ENCODE data around the gene KYAT1. TPM values are rescaled to one million over a fixed set of nuclear protein-coding genes. Genes with fewer than 3 reads are reported as not detected.

Gene KYAT1
- total and polyA plus RNA-seq, 4 experiments from 2014 or later = 9.8 to 12.4 (median 11.3) TPM

DNA sequence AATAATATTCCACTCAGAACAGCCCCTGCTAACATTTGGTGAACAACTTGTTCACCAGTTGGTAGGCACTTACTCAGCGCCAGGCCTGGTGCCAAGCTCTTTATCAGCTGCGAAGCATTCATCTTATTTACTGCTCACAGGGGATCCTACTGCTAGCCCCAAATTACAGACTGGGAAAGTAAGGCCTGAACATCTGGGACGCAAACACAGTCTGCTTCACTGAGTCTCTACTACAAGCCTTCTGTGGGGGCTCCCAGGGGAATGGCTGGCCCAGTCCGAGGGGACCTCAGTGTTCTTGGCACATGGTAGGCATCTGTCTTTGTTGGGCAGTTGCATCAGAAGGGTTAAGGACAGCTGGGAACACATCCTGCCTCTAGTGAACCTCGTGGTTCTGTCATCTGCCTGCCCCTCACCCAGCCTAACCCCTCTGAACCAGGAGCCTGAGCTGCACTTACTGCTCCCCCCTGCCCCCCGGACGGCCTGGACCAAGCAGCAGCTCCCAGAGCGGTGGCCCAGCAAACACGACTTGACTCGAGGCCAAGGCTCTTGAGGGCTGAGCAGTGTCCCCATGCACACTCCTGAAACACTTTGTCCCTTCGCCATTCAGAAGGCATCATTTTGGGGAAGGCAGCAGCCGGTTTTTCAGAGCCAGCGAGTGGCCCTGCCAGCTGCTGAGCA, 38.8 kb upstream of the KYAT1 start, which contains the start of gene PHYHD1:
PHYHD1 (plus strand) TSS at position 602 of the 678 bp plus-strand sequence. CDS start 1,342 bp downstream, outside the sequence.
- peak within 1 kb of the TSS in 2 of 7 donors; percentile 23 to 42 for H3K27ac Mint-ChIP-seq
- DNase-seq = no peak
- POLR2A ChIA-PET (ENCODE audit: partially characterized antibody) = interaction anchor here (0.6 to 1.3 kb wide), 2 partner anchors 19 to 38 kb away, joined by 3 to 4 read pairs; no protein-coding TSS in a partner anchor
- H3K4me1 Mint-ChIP-seq = peaks cover 1 to 9% (median 4%) of the 10 kb centered on the region in 4 donors
- no peaks in the 10 kb centered on the region for H3K27me3 Mint-ChIP-seq
- intact Hi-C loops (cut with micrococcal nuclease) = no loop called here
- H3K4me3 Mint-ChIP-seq = peak within 1 kb of the TSS in 1 of 8 donors; percentile 54
- no peaks in the 10 kb centered on the region for H3K27me3 ChIP-seq (ENCODE audit: insufficient read depth, low read length)
- no peak within 1 kb of the TSS for H3K4me3 ChIP-seq (ENCODE audit: low read length in 2 of 2)
- H3K9me3 ChIP-seq (ENCODE audit: control insufficient read depth in 1 of 2, low read length in 2 of 2) = no peaks in the 10 kb centered on the region
- no peaks in the 10 kb centered on the region for H3K9me3 Mint-ChIP-seq
- H3K4me1 ChIP-seq (ENCODE audit: insufficient read depth, low read length) = no peaks in the 10 kb centered on the region
- CTCF ChIA-PET (ENCODE audit: partially characterized antibody) = interaction anchor here (0.7 to 0.9 kb wide), 3 partner anchors 29 to 56 kb away, joined by 3 read pairs; no protein-coding TSS in a partner anchor
- H3K36me3 Mint-ChIP-seq = peaks cover 18 to 23% of the 10 kb centered on the region in 2 donors
- peaks cover 20% of the 10 kb centered on the region for H3K36me3 ChIP-seq (ENCODE audit: insufficient read depth, low read length)
- H3K27ac ChIP-seq (ENCODE audit: low read depth, low read length) = no peak within 1 kb of the TSS

DNA sequence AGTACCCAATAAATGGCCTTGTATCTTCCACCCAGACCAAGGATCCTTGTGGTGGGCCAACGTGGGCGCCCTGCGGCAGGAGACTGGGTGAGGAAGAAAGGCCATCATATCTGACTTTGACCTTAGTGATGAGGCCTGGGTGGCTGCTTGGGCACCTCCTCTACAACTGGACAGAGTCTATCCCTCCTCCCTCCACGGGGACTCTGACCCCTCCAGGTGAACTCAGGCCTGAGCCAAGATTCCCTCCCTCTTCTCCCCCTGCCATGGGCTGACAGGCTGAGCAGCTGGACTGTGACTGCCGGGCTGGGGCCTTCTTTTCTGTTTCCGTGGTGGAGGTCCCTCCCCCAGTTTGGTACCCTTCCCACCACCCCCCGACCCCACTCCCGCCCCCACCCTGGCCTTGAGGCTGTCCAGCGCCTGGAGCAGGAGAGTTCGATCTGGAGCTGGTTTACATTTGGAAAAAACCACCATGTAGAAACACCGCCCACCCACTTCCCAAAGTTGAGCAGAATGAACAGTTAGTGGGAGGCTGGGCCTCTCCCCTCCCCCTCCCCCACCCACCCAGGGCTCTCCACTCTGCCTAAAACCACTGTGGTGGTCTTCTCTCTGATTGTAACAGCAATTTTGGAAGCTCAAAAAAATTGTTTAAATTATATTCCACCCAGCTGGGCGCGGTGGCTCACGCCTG, 37.8 kb upstream of the KYAT1 start:
- intact Hi-C loops (cut with micrococcal nuclease) = no loop called here

DNA sequence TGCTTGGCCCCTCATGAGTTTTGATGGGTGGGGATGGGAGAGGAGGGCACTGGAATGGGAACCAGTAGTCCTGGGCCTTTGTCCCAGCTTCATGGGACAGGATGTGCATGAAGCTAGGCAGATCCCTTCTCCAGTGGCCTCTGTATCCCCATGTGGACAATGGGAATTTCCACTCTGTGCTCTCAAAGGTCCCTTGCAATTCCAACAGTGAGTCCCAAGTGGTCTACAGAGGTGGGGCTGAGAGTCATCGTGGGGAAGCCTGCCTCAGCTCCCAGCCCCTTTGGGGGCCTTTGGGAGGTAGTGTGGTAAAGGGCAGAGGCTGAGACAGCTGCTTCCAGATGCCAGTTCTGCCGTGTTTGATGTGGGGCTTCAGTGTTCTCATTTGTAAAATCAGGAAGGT, 37.2 kb upstream of the KYAT1 start:
- POLR2A ChIA-PET (ENCODE audit: partially characterized antibody) = no interaction called here
- Histone ChIP-seq H3K27ac (ENCODE audit: low read depth, low read length) (no peak overlapping the region), H3K4me1 (ENCODE audit: insufficient read depth, low read length) (peaks cover 11% of the 10 kb centered on the region), H3K27me3 (ENCODE audit: insufficient read depth, low read length) (no peaks in the 10 kb centered on the region), H3K4me3 (ENCODE audit: low read length in 2 of 2) (no peak overlapping the region), H3K9me3 (ENCODE audit: control insufficient read depth in 1 of 2, low read length in 2 of 2) (no peaks in the 10 kb centered on the region), H3K36me3 (ENCODE audit: insufficient read depth, low read length) (peaks cover 20% of the 10 kb centered on the region)
- CTCF ChIA-PET (ENCODE audit: partially characterized antibody) = interaction anchor here (1.0 to 1.3 kb wide), 3 partner anchors 8 to 10 kb away, joined by 4 to 7 read pairs (median 4); no protein-coding TSS in a partner anchor
- intact Hi-C loops (cut with micrococcal nuclease) = no loop called here
- Mint-ChIP-seq H3K9me3 (no peaks in the 10 kb centered on the region), H3K27ac (peak overlapping the region in 2 of 7 donors; percentile 21 to 72), H3K4me3 (no peak overlapping the region), H3K4me1 (peaks cover 0 to 9% (median 4%) of the 10 kb centered on the region in 4 donors), H3K27me3 (no peaks in the 10 kb centered on the region), H3K36me3 (peaks cover 18 to 27% of the 10 kb centered on the region in 2 donors)
- DNase-seq = no peak

More for the DNA sequence above, 37.8 kb upstream of the KYAT1 start:
- CTCF ChIA-PET (ENCODE audit: partially characterized antibody) = interaction anchor here (1.0 to 1.3 kb wide), 3 partner anchors 7 to 11 kb away, joined by 4 to 7 read pairs (median 4); no protein-coding TSS in a partner anchor
- H3K27ac ChIP-seq (ENCODE audit: low read depth, low read length) = no peak overlapping the region
- peaks cover 18 to 27% of the 10 kb centered on the region in 2 donors for H3K36me3 Mint-ChIP-seq
- DNase-seq = no peak
- peaks cover 4% of the 10 kb centered on the region for H3K4me1 ChIP-seq (ENCODE audit: insufficient read depth, low read length)
- no peaks in the 10 kb centered on the region for H3K27me3 ChIP-seq (ENCODE audit: insufficient read depth, low read length)
- H3K27me3 Mint-ChIP-seq = no peaks in the 10 kb centered on the region
- no peaks in the 10 kb centered on the region for H3K9me3 Mint-ChIP-seq
- no peaks in the 10 kb centered on the region for H3K9me3 ChIP-seq (ENCODE audit: control insufficient read depth in 1 of 2, low read length in 2 of 2)
- POLR2A ChIA-PET (ENCODE audit: partially characterized antibody) = interaction anchor here (1.3 kb wide), 1 partner anchor 37 kb away, joined by 4 read pairs; no protein-coding TSS in a partner anchor
- peaks cover 0 to 9% (median 4%) of the 10 kb centered on the region in 4 donors for H3K4me1 Mint-ChIP-seq
- peaks cover 20% of the 10 kb centered on the region for H3K36me3 ChIP-seq (ENCODE audit: insufficient read depth, low read length)
- H3K27ac Mint-ChIP-seq = peak overlapping the region in 2 of 7 donors; percentile 21 to 72
- H3K4me3 ChIP-seq (ENCODE audit: low read length in 2 of 2) = no peak overlapping the region
- no peak overlapping the region for H3K4me3 Mint-ChIP-seq

DNA sequence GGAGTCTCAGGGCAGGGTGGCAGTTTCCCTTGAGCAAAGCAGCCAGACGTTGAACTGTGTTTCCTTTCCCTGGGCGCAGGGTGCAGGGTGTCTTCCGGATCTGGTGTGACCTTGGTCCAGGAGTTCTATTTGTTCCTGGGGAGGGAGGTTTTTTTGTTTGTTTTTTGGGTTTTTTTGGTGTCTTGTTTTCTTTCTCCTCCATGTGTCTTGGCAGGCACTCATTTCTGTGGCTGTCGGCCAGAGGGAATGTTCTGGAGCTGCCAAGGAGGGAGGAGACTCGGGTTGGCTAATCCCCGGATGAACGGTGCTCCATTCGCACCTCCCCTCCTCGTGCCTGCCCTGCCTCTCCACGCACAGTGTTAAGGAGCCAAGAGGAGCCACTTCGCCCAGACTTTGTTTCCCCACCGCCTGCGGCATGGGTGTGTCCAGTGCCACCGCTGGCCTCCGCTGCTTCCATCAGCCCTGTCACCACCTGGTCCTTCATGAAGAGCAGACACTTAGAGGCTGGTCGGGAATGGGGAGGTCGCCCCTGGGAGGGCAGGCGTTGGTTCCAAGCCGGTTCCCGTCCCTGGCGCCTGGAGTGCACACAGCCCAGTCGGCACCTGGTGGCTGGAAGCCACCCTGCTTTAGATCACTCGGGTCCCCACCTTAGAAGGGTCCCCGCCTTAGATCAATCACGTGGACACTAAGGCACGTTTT, 35.5 kb upstream of the KYAT1 start:
- Mint-ChIP-seq H3K9me3 (no peaks in the 10 kb centered on the region), H3K4me3 (no peak overlapping the region), H3K27me3 (no peaks in the 10 kb centered on the region), H3K4me1 (peaks cover 8 to 21% (median 16%) of the 10 kb centered on the region in 4 donors), H3K36me3 (peaks cover 27 to 37% of the 10 kb centered on the region in 2 donors), H3K27ac (peak overlapping the region in 1 of 7 donors; percentile 57)
- Histone ChIP-seq H3K27me3 (ENCODE audit: insufficient read depth, low read length) (no peaks in the 10 kb centered on the region), H3K4me3 (ENCODE audit: low read length in 2 of 2) (no peak overlapping the region), H3K4me1 (ENCODE audit: insufficient read depth, low read length) (peaks cover 27% of the 10 kb centered on the region), H3K36me3 (ENCODE audit: insufficient read depth, low read length) (peaks cover 27% of the 10 kb centered on the region), H3K9me3 (ENCODE audit: control insufficient read depth in 1 of 2, low read length in 2 of 2) (no peaks in the 10 kb centered on the region), H3K27ac (ENCODE audit: low read depth, low read length) (no peak overlapping the region)
- CTCF ChIA-PET (ENCODE audit: partially characterized antibody) = interaction anchor here (0.7 to 4.4 kb wide), 2 partner anchors 11 to 264 kb away, joined by 3 to 20 read pairs; no protein-coding TSS in a partner anchor
- POLR2A ChIA-PET (ENCODE audit: partially characterized antibody) = interaction anchor here (1.3 kb wide), 1 partner anchor 18 kb away, joined by 4 read pairs; no protein-coding TSS in a partner anchor
- intact Hi-C loops (cut with micrococcal nuclease) = no loop called here
- no peak for DNase-seq

DNA sequence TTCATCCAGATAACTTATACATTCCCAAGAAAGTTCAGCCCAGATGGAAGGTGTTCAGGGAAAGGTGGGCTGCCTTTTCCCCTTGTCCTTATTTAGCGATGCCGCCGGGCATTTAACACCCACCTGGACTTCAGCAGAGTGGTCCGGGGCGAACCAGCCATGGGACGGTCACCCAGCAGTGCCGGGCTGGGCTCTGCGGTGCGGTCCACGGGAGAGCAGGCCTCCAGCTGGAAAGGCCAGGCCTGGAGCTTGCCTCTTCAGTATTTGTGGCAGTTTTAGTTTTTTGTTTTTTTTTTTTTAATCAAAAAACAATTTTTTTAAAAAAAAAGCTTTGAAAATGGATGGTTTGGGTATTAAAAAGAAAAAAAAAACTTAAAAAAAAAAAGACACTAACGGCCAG, 35.0 kb upstream of the KYAT1 start:
- Mint-ChIP-seq H3K4me1 (peaks cover 13 to 27% (median 20%) of the 10 kb centered on the region in 4 donors), H3K27me3 (no peaks in the 10 kb centered on the region), H3K36me3 (peaks cover 27 to 37% of the 10 kb centered on the region in 2 donors), H3K27ac (no peak overlapping the region), H3K9me3 (no peaks in the 10 kb centered on the region), H3K4me3 (no peak overlapping the region)
- no peak overlapping the region for H3K27ac ChIP-seq (ENCODE audit: low read depth, low read length)
- no peak overlapping the region for H3K4me3 ChIP-seq (ENCODE audit: low read length in 2 of 2)
- POLR2A ChIA-PET (ENCODE audit: partially characterized antibody) = interaction anchor here (1.3 kb wide), 1 partner anchor 17 kb away, joined by 4 read pairs; no protein-coding TSS in a partner anchor
- CTCF ChIA-PET (ENCODE audit: partially characterized antibody) = interaction anchor here (0.7 to 4.4 kb wide), 2 partner anchors 12 to 264 kb away, joined by 3 to 20 read pairs; no protein-coding TSS in a partner anchor
- intact Hi-C loops (cut with micrococcal nuclease) = no loop called here
- H3K9me3 ChIP-seq (ENCODE audit: control insufficient read depth in 1 of 2, low read length in 2 of 2) = no peaks in the 10 kb centered on the region
- DNase-seq = no peak
- no peaks in the 10 kb centered on the region for H3K27me3 ChIP-seq (ENCODE audit: insufficient read depth, low read length)
- H3K4me1 ChIP-seq (ENCODE audit: insufficient read depth, low read length) = peaks cover 32% of the 10 kb centered on the region
- peaks cover 28% of the 10 kb centered on the region for H3K36me3 ChIP-seq (ENCODE audit: insufficient read depth, low read length)

DNA sequence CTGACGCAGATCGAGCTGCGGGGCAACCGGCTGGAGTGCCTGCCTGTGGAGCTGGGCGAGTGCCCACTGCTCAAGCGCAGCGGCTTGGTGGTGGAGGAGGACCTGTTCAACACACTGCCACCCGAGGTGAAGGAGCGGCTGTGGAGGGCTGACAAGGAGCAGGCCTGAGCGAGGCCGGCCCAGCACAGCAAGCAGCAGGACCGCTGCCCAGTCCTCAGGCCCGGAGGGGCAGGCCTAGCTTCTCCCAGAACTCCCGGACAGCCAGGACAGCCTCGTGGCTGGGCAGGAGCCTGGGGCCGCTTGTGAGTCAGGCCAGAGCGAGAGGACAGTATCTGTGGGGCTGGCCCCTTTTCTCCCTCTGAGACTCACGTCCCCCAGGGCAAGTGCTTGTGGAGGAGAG, 34.5 kb upstream of the KYAT1 start:
- Mint-ChIP-seq H3K9me3 (no peaks in the 10 kb centered on the region), H3K27ac (no peak overlapping the region), H3K4me3 (no peak overlapping the region), H3K4me1 (peaks cover 13 to 32% (median 24%) of the 10 kb centered on the region in 4 donors), H3K27me3 (no peaks in the 10 kb centered on the region), H3K36me3 (peaks cover 27 to 37% of the 10 kb centered on the region in 2 donors)
- Histone ChIP-seq H3K4me3 (ENCODE audit: low read length in 2 of 2) (no peak overlapping the region), H3K27me3 (ENCODE audit: insufficient read depth, low read length) (no peaks in the 10 kb centered on the region), H3K9me3 (ENCODE audit: control insufficient read depth in 1 of 2, low read length in 2 of 2) (no peaks in the 10 kb centered on the region), H3K4me1 (ENCODE audit: insufficient read depth, low read length) (peaks cover 38% of the 10 kb centered on the region), H3K27ac (ENCODE audit: low read depth, low read length) (no peak overlapping the region), H3K36me3 (ENCODE audit: insufficient read depth, low read length) (peaks cover 28% of the 10 kb centered on the region)
- CTCF ChIA-PET (ENCODE audit: partially characterized antibody) = interaction anchor here (0.7 to 4.4 kb wide), 2 partner anchors 12 to 265 kb away, joined by 3 to 20 read pairs; no protein-coding TSS in a partner anchor
- intact Hi-C loops (cut with micrococcal nuclease) = no loop called here
- POLR2A ChIA-PET (ENCODE audit: partially characterized antibody) = interaction anchor here (1.3 kb wide), 1 partner anchor 16 kb away, joined by 4 read pairs; no protein-coding TSS in a partner anchor
- no peak for DNase-seq
